22Rv1 (cell line): ENCODE measurements around the gene SUN2.

Experiments used
- H3K27ac ChIP-seq: fragments of 450-650 bp; 2 replicates; pipeline ENCODE4 v1.5.1; 2017
- ZFX ChIP-seq: fragments of 450-650 bp; IDR thresholded peaks from 2 replicates; pipeline ENCODE4 v1.6.1; 2017; ENCODE audit warnings: antibody characterized with exemption, borderline replicate concordance
- TF ChIP-seq, protein P1 (sequence below): fragments of 450-650 bp; IDR thresholded peaks from 2 replicates; pipeline ENCODE4 v1.5.1; 2017; ENCODE audit warnings: mild to moderate bottlenecking

SUN2 gene

DNA sequence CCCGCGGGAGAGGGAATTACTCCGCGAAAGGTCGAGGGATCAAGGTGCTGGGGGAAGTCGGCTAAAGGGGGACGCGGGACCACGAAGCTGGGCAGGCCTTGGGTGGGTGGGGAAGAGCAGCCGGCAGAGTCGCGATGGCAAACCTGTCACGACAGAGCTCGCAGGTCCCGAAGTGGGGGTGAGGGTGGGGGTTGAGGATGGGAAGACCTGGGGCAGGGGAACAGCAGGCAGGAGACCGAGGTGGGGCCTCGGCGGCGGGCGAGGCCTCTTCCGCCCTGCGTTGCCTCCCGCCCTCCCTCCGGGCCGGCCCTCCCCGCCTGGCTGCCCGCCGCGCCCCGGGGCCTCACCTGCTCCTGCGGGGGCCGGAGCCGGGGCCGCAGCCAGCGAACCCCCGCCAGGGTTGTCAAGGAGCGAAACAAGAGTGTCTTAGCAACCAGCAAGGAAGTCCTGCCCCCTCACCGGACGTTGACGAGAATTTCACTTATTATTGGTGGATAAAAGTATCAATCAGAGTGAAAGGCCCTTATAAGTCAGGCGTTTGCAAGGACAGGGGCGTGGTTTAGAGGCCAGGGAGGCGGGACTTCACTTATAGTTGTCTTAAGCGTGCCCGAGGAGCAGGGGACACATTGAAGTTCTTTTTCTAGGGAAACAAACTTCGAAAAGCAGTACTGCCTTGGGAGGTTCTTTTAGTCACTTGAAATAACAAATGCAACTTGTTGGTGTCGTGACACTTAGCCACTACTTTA, 38.1 kb upstream of the SUN2 start, which contains the start of gene DNAL4:
DNAL4 (minus strand) TSS at position 423 of the 746 bp plus-strand sequence. CDS start 11,412 bp downstream, outside the sequence.
- TF ChIP-seq ZFX: no peak
- peak within 1 kb of the TSS; percentile 42; the same call in 1 of the 2 replicates for H3K27ac ChIP-seq

DNA sequence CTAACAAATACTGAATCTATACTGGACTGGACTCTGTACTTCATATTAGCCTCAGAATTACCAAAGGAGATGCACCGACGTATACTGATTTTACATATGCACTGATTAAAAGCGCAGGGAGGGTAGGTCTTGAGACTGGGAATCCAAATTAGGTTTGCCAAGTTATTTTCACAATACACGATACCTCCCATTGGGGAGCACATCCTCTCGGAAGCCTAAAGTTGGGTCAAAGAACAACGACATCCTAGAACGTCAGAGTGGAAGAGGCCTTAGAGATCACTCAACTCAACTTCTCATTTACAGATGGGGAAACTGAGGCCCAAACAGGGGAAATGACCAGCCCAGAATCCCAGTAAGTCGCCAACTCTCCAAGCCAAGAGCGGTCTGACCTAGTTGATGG, 37.5 kb upstream of the SUN2 start:
- H3K27ac ChIP-seq: peak overlapping the region; percentile 42; the same call in 1 of the 2 replicates
- no peak for TF ChIP-seq ZFX
- TF ChIP-seq, protein P1, sequence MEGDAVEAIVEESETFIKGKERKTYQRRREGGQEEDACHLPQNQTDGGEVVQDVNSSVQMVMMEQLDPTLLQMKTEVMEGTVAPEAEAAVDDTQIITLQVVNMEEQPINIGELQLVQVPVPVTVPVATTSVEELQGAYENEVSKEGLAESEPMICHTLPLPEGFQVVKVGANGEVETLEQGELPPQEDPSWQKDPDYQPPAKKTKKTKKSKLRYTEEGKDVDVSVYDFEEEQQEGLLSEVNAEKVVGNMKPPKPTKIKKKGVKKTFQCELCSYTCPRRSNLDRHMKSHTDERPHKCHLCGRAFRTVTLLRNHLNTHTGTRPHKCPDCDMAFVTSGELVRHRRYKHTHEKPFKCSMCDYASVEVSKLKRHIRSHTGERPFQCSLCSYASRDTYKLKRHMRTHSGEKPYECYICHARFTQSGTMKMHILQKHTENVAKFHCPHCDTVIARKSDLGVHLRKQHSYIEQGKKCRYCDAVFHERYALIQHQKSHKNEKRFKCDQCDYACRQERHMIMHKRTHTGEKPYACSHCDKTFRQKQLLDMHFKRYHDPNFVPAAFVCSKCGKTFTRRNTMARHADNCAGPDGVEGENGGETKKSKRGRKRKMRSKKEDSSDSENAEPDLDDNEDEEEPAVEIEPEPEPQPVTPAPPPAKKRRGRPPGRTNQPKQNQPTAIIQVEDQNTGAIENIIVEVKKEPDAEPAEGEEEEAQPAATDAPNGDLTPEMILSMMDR: no peak

DNA sequence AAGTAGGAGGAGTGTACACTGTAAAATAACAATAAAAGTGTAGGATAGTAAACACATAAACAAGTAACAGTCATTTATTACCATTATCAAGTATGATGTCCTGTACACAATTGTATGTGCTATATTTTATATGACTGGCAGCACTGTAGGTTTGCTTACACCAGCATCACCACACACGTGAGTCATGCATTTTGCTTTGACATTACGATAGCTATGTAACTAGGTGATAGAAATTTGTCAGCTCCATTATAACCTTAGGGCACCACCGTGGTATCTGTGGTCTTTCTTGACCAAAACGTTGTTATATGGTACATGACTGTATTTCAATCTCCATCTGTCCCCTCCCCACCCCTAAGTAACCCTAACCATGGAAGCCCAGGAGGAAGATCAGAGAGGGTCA, 37.0 kb upstream of the SUN2 start:
- TF ChIP-seq, protein P1: no peak
- no peak for TF ChIP-seq ZFX
- H3K27ac ChIP-seq: peak overlapping the region; percentile 42; the same call in 1 of the 2 replicates

DNA sequence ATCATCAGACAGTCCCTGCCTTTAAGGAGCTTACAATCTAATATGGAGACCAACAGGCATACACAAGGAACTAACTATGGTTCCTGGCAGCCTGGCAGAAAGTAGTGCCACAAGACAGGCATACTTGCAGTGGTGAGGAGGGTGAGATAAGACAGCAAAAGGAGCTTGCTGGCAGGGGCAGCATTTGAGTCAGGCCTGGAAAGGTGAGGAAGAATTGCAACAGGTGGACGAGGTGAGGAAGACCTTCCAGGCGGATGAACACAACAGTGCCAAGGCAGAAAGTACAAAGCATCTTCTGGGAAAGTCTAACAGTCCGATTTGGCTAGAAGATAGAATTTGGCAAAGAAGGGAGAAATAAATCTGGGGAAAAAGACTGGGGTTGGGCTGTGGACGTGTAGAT, 33.8 kb upstream of the SUN2 start:
- no peak overlapping the region for H3K27ac ChIP-seq
- TF ChIP-seq ZFX: no peak
- TF ChIP-seq, protein P1: no peak

DNA sequence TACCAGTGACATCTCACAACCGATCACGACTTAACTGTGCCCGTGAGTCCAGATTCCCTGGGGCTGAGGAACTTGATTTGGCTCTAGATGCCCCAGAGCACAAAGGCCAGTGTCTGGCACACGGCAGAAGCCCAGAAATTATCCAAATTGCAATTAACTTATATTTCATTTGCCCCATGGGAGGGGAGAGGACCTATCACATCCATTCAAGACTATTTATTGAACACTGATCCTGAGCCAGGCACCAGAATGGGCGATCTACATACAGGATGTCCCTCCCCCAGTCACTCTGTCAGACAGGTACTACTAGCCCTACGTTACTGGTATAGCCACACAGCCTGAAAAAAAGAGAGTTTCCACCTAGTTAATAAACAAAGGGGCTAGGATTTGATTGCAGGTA, 33.0 kb upstream of the SUN2 start:
- TF ChIP-seq ZFX: no peak
- TF ChIP-seq, protein P1: no peak
- no peak overlapping the region for H3K27ac ChIP-seq

DNA sequence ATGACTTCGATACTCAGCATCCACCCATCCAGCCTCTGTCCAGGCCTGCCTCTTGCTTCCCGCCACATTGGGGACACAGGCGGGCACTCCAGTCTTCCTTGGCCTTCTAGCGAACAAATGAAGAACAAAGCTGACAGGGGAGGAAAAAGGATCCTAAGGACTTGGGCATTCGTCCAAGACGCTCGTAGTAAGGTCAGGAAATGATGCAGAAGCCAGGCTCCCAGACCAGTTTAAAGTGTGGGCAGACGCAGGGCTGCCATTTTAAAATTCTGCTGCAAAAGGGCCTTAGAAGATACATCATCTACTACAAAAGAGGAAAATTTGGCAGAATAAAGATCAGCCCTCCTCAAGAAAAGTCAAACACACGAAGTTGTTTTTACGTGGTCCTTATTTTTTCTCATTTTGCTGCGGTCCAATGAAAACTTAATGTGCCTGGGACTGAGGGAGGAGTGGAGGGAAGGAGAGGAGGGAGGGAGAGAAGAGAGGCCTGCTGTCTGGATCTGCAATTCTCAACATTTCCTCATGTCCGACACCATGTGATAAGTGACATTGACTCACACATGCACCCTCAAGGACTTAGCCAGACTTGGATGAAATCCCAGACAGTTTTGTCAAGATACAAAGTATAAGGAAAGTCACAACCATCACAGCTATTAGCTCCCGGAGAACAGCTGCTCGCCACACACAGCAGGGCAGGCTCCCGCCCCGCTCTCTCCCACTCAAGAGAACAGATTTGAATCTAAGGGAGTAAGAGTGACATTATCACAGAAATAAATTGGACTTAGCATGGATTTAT, 32.4 kb upstream of the SUN2 start:
- H3K27ac ChIP-seq: no peak overlapping the region
- TF ChIP-seq, protein P1: no peak
- TF ChIP-seq ZFX: no peak

DNA sequence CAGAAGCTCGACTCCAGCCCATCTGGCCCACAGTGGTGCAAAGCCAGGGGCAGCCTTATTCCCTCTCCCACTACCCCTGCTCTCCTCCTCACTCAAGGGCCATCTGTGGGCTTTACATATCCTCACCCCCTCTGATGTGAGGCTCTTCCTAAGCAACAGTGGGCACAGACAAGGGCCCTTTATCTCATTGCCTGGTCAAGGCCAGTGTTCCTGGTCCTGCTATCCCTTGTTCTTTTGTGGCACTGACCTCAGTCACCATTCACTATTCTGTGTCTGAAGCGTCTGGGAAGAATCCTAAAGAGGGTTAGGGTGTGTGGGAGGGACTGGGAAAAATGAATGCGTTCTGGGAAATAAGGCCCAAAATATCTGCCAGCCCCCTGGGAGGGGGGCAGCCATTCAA, 30.8 kb upstream of the SUN2 start:
- H3K27ac ChIP-seq: no peak overlapping the region
- TF ChIP-seq, protein P1: no peak
- no peak for TF ChIP-seq ZFX
